H1 (cell line): ENCODE data around the gene EMP2. TPM values are rescaled to one million over a fixed set of nuclear protein-coding genes. Genes with fewer than 3 reads are reported as not detected.

ENCODE experiments used
- YY1 ChIP-seq: IDR thresholded peaks from 2 replicates; pipeline ENCODE4 v1.6.1; 2011; ENCODE audit warnings: low read depth, mild to moderate bottlenecking, low read length
- polyA plus RNA-seq, 7 experiments: library from polyadenylated mRNA; depleted of rRNA in 3 of 7; stranded (reverse) in 5 of 7; unstranded in 2 of 7; fragments of >200 nt in 5 of 7; fragments of 200-250 nt in 2 of 7; gene quantifications; 1 replicate in 5 of 7; 2 replicates in 1 of 7; 4 replicates in 1 of 7; pipeline versions ENCODE4 v1.2.1 to v1.2.3, GENCODE V29; 2011 to 2013; ENCODE audit warnings: missing spikeins in 2 of 7, mixed read lengths in 2 of 7
- total RNA-seq: library from RNA; stranded (reverse); fragmentation: NEBNext Ultra II Directional; extraction: Animal tissue kit (Norgen Biotek cat#: 25700); gene quantifications from 2 replicates; pipeline ENCODE4 v1.2.1, GENCODE V29; 2021

Gene EMP2
- total and polyA plus RNA-seq, 2 of the 8 experiments (the other 6 are each of a cell fraction or from before 2014, with no cell fraction given): 22.6 to 23.3 TPM

GRCh38 chr16:10610499-10611184, 30.2 kb upstream of the EMP2 start (continued):
- no peak for TF ChIP-seq YY1
